H4 (cell line): ENCODE data around the gene C1S. TPM values are rescaled to one million over a fixed set of nuclear protein-coding genes. Genes with fewer than 3 reads are reported as not detected.

ENCODE experiments used
- DNase-seq: peaks from one replicate; pipeline ENCODE4 v3.0.0-alpha.2; 2015; ENCODE audit warnings: low spot score
- total RNA-seq: library from RNA; depleted of rRNA; stranded (reverse); fragments of >200 nt; shearing (Covaris generic); gene quantifications from 2 replicates; pipeline ENCODE4 v1.2.3, GENCODE V29; 2014

The C1S gene
- total RNA-seq, 1 experiment from 2014 or later = 88.1 TPM

DNA sequence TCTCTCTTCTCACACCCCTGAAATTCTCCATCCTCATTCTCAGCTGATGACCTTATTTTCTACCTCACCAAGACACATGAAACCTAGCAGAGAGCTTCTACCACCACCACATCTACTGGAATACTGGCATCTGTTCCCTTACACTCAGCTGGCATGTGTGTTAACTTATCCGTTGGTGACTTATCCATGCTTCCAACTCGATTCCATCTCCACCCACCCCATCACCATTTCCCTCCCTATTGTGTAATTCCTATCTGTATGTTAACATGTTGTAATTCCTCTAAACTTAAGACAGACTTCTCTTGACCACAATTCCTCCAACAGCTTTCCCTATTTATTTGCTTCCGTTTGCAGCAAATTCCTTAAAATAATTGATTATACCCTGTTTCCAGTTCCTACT, 15.4 kb downstream of the C1S start:
- no peak for DNase-seq

DNA sequence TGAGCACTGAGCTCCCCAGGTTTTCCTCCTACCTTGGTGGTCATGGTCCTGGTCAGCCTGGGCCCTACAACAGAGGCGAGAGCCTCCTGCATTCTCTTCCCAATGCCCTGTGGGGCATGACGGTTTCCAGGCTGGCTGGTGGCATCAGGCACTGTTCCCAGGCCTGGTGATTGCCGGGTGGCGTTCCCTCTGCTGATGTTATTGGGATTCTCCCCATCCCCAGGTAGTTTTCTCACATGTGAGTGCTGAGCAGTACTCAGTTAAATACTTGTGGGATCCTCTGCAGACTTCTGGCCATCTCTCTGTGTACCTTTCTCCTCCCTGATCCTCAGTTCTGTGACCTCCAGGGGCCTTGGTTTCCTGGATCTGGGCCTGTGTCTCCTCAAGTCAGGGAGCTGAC, 16.0 kb downstream of the C1S start:
- no peak for DNase-seq

DNA sequence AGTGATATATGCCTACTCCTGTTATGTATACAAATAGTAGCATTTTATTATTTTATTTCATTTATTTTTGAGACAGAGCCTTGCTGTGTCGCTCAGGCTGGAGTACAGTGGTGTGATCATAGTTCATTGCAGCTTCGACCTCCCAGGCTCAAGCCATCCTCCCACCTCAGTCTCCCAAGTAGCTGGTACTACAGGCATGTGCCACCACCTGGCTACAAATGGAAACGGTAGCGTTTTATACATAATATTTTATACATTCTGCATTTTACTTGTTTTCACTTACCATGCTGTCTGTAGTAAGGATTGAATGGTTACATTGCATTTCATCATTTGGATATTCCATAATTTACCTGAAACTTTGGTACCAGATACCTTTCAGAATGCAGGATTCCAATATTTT, 17.6 kb downstream of the C1S start:
- no peak for DNase-seq

DNA sequence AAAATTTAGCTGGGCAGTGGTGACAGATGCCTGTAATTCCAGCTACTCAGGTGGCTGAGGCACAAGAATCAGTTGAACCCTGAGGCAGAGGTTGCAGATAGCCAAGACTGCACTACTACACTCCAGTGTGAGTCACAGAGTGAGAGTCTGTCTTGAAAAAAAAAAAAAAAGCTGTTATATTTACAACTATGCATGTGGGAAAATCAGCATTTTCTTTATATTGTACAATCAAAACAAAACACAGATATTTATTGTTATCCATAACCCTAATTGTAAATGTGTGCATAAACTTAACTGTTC, 19.3 kb downstream of the C1S start:
- peak; percentile 53 for DNase-seq

DNA sequence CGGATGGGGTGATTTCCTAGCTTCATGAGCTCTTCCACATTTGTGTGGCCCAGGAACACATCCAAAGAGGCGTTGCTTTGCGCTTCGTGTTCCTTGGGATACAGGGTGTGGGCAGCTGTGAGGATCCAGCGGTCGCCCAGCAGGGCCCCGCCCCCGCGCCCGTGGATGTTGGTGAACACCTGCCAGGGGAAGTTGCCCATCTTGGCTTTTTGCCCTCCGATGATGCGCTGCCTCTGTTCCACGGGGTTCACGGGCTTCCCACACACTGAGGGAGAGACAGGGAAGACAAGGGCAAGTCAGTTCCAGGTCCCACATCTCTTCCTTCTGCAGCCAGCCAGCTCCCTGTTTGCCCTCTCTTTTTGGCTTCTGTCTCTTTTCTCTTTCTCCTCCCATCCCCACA, 20.5 kb downstream of the C1S start:
- no peak for DNase-seq

DNA sequence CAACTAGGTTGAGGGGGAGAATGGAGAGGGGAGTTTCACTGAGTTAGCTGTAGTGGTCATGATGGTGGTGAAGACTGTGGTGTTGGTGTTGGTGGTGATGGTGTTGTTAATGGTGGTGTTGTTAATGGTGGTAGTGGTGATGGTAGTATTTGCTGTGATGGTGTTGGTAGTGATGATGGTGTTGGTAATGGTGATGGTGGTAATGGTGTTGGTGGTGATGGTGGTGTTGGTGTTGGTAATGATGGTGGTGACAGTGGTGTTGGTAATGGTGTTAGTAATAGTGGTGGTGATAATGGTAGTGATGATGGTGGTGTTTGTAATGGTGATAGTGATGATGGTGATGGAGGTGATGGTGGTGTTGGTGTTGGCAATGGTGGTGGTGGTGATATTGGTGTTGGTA, 22.6 kb downstream of the C1S start:
- no peak for DNase-seq

DNA sequence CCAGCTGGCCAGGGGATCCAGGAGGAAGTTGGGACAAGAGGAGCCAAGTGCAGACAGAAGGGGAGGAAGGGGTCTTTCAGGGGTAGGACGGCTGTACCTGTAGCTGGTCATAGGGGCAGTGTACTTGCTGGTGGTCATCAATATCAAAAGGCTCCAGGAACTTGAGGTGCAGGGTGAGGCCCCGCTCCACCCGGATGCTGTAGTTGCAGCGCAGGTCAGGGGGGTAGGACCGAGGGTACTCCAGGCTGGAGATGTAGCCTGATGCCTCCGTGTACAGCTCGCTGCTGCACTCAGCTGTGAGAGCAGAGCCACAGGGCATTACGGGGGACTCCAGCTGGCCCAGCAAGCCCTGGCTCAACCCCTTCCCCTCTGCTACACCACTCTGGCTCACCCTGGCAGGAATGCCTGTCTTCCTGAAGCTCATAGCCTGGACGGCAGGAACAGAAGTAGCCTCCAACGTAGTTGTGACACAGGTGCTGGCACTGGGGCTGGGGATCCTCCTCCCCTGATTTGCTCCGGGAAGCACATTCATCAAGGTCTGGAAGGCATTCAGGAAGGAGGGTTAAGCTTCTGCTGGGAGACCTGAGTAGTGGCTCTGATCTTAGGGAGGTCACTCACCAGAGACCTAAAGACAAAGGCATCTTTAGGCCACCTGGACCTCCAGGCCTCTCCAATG, 28.8 kb downstream of the C1S start:
- no peak for DNase-seq

DNA sequence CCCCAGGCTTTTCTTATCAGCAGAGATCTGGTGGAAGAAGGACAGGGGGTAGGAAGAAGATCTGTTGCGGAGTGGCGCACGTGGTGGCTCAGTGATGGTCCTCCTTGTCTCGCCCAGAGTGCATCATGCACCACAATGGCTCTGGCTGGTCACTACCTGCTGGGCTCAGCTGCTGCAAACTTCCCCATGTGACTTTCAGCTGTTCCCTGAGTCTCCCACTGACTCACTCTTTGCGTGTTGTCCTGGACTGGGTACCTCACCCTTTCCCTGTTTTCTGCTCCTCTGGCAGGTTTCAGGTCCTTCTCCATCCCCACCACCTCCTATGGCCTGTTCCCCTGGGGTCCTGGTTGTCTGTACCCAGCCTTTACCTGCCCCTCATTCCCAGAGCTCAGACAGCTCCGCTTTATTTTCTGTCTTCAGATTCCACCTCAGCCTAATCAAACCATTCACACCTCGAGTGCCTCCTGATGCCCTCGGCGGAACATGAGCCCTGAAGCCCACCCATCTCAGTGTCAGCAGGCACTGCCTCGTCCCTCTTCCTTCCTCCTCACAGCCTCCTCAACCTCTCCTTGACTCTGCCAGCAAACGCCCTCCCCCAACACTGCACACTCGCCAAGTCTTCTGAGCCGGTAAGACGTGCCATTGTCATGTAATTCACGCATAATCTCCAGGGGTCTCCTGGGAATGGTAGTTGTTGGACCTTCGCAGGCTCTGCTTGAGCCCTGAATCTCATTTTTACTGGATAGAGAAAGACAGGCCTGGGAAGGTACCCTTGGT, 29.9 kb downstream of the C1S start:
- no peak for DNase-seq

DNA sequence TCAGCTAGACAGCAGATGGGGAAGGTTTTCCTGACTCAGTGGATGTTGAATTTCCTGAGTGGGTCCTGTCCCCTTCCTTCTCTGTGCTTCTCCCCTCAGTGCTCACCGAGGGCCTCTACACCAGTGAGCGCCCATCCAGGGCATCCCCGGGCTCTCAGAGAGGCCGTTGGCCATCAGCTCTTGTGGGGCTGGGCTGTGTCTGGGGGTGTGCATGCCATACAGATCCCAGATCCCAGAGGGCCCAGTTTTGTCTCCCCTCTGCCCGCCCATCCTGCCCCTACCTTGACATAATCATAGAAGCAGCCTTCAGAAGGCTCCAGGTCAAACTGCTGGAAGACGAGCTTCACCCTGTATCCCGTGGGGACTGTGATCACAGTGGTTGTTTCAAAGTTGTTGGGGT, 30.7 kb downstream of the C1S start:
- DNase-seq = no peak

DNA sequence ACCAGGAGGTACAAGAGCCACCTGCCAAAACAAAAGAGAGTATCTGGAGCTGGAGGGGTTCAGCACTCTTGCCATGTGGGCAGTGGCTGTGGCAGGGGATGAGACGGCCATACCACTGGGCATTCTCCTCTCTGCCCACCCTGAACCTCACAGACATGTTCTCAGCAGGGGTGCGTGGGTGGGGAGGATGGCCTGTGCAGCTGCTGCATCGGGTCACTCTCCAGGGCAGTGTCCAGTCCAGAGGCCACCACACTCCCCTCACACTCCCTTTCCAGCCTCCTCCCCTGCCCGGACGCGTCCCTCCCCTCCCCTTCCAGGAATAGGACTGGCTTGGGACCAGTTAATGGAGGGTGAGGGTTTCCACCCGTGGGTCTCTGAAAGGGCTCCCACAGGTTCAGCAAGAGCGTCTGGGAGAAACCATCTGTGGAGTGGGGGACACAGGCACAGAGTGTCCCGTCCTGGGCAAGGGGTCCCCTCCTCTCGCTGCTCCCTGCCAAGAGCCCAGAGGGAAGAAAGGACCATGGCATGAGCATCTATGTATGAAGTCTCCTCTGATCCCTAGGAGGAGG, 31.2 kb downstream of the C1S start:
- DNase-seq = no peak

DNA sequence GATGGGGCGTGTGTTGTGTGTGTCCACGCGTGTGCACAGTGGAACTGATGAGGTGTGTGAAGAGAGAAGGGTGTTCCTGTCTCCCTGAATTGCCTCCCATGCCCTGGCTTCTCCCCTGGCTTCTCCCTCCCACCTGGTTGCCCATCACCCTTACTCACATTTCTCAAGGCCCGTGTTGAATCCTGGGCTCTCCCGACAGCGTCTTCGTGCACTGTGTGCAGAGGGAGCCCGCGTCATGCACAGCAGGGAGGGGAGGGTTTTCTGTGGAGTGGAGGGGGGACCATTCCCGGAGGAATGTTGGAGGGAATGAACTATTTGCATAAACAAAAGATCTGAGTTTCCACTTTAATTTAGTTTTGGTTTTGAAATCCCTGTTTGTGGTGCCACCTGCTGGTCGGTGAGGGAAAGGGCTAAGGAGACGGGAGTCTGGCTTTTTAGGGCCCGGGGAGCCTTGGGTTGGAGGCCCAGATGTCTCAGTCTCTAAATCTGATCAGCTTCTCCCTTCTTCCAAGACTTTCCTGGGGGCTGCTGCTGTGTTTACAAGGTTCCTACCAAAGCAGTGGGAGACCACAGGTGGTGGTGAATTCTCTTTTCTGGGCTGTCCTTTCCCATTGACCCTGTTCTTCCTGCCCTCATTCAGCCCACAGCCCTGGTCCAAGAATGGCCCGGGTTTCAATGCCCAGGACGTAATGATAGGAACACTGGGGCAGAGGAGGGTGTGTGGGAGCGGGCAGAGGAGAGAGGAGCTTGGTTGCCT, 31.9 kb downstream of the C1S start, which contains the start of gene C1R:
C1R (minus strand) TSS at position 217 of the 757 bp plus-strand sequence; CDS start at position 160, 57 bp downstream.
- peak; percentile 91 for DNase-seq

DNA sequence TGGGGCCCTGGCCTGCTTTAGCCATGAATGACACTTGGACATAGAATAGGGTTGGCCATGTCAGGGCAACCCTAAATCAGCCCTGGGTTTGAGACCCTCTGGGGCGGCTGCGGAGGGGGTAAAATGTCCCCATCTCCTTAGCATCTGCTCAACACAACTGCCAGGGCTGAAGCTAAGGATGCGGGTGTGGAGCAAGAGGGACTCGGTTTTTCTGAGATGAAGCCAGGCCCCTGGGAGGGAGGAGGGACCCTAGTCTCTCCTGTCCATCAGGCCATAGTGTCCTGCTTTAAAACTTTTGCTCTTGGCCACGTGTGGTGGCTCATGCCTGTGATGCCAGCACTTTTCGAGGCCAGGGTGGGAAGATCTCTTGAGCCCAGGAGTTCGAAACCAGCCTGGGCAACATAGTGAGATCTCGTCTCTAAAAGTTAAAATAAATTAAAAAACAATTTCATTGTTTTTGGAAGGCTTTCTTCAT, 32.5 kb downstream of the C1S start:
- no peak for DNase-seq

DNA sequence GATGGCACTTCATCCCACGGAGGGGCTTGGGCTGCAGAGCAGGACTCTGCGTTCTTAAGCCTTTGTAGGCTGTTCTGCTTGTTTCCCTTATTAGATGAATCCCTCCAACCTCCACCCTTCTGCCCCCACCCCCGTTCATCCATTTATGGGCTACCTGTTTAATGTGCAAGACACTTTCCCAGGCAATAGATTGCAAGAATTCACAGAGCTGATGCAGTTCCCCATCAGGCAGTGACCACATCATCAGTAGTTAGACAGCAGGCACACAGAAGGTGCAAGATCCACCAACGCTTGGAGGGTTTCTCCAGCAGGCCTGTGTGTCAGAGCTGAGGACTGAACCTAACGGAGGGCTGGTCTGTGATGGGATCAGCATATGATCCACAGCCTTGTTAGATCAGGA, 33.0 kb downstream of the C1S start:
- DNase-seq = no peak

DNA sequence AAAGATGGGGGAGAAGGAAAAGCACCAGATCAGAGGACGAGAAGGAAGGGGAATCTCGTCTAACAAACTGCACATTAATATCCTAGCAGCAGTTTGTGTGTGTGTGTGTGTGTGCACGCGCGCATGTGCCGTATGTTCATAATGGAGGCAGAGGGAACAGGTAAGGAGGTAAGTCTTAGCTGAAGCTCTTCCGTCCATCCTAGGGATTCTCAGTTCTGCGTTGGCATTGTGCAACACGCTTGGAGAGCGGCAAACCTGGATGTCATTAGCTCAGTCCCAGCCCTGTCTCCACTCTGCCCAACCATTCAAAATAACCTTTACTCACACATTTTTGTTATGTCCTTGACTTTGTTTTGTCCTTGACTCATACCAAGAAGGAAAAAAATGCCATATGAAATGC, 33.4 kb downstream of the C1S start:
- DNase-seq = no peak

DNA sequence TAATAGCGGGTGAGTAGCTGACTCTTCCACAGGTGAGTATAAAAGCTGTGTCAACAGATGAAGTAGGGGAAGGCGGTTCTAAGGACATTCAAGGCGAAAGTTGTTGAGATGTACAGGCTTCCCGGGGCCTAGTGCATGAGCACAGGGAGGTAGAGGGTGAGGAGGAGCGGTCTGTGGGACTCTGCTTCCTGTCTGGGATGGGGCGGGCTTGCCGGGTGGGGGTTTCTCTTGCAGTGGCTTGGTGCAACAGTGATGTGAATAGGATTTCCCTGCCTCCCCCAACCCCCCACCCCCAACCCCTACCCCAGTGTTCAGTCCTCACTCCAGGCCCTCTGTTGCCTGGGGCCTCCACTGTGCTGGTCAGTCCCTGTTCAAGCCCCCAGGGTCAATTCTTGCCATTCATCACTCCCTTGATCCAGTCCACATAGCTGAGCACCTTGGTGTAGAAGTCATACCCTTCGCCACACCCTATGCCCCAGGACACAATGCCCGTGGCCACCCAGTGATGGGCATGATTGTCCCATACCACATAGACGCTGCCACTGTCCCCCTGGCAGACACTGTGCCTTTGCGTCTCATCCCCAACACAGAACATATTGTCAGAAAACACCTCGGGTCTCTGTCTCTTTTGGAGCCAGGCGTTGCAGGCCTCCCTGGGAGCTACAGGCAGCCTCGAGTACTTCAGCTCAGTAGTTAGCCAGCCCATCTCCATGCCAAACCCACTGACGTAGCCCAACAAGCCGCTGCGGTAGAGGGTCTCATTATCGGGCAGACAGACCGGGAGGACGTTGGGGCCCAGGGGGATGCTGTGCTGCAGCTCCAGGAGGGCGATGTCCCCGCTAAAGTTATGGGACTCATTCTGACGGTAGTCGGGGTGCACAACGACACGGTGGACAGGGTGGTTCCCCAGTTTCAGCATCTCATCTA, 35.8 kb downstream of the C1S start:
- no peak for DNase-seq

DNA sequence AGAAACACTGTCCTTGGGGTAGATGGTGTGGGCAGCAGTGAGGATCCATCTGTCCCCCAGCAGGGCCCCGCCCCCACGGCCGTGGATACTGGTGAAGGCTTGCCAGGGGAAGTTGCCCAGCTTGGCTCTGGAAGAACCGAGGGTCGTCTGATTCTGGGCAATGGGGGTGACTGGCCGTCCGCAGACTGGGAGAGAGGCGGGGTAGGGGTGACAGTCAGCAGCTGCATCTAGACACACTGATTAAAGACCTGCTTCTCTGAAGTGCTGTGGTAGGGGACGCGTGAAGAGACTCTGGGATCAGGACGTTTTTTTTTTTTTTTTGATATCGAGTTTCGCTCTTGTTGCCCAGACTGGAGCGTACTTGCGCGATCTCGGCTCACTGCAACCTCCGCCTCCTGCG, 36.5 kb downstream of the C1S start:
- DNase-seq = no peak

DNA sequence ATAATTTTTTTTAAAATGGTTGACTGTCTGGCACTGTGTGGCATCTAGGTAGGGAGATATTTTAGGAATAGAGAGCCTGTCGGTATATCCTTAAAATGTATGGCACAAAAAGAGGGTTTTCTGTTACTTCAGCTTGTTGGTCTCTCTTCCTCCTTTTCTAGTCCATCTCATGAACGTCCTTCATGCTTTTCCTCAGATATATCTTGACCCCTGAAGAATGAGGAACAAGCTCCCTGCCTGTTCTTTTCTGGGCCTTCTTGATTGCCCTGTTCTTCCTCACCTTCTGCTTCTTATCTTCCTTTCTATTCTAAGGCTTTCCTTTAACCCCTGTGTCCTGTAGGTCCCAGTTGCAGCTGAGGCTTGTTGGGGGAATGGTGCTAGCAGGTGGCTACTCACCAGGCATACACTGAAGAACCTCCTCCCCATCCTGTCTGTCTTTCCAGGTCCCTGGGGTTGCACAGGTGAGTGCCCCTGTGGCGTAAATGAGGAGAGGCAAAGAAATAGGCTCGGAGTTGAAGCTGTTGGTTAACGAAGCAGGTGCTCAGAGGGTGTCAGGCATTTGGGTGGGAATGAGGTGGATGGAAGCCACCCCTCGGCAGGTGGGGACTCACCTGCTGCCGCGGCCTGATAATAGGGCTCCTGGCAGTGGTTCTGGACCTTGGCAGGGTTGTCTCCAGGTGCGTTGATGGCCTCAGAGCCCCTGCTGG, 38.9 kb downstream of the C1S start:
- DNase-seq = no peak

DNA sequence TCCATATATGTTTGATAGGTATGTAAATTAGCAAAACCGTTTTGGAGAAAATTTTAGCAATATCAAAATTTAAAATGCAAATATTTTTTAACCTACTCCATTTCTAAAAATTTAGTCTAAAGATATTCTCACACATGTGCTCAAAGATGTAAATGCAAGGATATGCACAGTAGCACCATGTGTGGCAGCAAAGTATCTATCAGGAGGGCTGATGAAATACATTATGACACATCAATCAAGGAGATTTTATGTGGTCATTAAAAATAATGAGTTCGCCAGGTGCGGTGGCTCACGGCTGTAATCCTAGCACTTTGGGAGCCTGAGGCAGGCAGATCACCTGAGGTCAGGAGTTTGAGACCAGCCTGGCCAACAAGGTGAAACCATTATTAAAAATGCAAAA, 39.7 kb downstream of the C1S start:
- no peak for DNase-seq

DNA sequence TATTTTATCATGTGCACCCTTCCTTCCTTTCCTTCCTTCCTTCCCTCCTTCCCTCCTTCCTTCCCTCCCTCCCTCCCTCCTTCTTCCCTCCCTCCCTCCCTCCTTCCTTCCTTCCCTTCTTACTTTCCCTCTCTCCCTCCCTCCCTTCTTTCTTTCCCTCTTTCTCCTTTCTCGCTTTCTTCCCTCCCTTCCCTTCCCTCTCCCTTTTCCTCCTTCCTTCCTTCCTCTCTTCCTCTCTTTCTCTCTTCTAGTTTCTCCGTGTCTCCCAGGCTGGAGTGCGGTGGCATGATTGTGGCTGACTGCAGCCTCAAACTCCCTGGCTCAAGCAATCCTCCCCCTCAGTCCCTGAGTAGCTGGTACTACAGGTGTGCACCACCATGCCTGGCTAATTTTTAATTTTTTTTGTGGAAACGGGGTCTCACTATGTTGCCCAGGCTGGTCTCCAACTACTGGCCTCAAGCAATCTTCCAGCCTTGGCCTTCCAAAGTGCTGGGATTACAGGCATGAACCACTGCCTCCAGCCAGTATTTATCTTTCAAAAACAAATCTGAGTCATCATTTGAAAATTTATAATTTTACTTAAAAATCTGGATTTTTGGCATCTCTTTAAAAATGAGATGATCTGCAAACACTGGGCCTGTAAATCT, 40.7 kb downstream of the C1S start:
- DNase-seq = no peak

DNA sequence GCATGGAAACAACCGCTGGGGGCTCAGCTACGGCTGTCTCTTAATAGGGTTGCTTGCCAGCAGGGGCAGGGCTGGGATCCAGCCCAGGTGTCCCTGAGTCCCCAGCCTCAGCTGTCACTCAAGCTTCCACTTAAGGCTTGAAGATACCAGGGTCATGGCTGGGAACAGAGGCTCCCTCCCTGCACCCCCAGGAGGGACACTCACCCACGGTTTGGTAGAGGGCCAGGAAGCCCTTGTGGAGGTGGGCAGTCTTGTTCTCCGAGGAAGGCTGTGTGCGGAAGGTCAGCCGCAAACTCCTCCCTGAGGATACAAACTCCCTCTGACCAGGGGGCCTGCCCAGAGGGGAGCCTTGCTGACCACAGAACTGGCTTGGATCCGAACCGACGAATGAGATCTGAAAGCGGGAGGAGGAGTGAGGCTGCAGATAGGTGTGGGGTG, 41.2 kb downstream of the C1S start:
- DNase-seq = no peak
